ENCODE results near the gene SAMD1. TPM values are rescaled to one million over a fixed set of nuclear protein-coding genes. Genes with fewer than 3 reads are reported as not detected.

SAMD1 gene
- total RNA-seq, 1 donor from 2014 or later, result 9.4 TPM

DNA sequence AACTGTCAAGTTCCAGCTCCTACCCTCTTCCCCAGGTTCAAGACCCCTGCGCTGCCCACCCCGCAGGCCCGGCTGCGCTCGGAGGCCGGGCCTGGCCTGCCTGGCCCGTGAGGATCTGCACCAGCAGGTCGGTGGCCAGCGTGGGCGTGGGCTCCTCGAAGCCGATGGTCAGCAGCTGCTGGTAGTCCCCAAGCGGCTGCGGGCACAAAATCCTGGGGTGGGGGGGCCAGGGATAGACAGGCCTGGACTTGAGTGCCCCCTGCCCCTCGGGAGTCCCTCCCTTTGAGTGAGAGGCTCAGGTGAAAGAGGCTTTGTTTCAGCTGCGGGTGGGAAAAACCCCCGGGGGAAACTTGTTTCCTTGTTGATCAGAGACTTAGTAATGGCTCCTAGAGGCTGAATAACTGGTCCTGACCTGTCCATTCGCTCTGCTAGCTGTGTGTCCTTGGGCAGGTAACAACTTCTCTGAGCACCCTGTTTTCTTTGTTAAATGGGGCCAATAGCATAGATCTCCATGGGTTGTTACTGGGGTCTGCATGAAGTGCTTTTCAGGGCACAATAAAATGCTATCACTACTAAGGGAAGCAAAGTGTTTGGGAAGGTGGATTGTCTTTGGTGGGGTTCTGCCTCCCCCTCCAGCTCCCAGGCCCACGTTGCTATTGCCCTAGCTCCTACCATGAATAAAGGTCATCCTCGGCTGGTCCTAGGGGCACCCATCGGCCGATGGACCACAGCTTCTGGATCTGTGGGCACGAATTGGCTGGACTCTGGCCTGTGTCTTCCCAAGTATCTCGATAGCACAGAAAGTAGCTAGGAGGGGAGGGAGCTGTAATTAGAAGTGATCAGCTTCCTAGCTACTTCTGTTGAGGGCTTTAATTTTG is 8.5 kb downstream of the SAMD1 start:
- intact Hi-C loops (cut with DNase I), result loop anchor here (2.0 to 5.0 kb wide), 3 partner anchors 35 to 415 kb away; partner anchors contain the start of genes GIPC1 and PRKACA
- TF ChIP-seq, protein P1, sequence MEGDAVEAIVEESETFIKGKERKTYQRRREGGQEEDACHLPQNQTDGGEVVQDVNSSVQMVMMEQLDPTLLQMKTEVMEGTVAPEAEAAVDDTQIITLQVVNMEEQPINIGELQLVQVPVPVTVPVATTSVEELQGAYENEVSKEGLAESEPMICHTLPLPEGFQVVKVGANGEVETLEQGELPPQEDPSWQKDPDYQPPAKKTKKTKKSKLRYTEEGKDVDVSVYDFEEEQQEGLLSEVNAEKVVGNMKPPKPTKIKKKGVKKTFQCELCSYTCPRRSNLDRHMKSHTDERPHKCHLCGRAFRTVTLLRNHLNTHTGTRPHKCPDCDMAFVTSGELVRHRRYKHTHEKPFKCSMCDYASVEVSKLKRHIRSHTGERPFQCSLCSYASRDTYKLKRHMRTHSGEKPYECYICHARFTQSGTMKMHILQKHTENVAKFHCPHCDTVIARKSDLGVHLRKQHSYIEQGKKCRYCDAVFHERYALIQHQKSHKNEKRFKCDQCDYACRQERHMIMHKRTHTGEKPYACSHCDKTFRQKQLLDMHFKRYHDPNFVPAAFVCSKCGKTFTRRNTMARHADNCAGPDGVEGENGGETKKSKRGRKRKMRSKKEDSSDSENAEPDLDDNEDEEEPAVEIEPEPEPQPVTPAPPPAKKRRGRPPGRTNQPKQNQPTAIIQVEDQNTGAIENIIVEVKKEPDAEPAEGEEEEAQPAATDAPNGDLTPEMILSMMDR (IDR thresholded peaks at IDR 0.05), result no peak
- H3K4me1 ChIP-seq, result peaks cover 4 to 14% of the 10 kb centered on the region in 2 donors
- peak overlapping the region; percentile 92 to 97 for H3K27ac ChIP-seq
- DNase-seq (ENCODE audit: low spot score in 2 of 2), result peak in 1 of 2 donors; percentile 77
- no peaks in the 10 kb centered on the region for H3K9me3 ChIP-seq
- peak overlapping the region; percentile 80 to 93 for H3K4me3 ChIP-seq
- no peaks in the 10 kb centered on the region for H3K36me3 ChIP-seq
- no peaks in the 10 kb centered on the region for H3K27me3 ChIP-seq

DNA sequence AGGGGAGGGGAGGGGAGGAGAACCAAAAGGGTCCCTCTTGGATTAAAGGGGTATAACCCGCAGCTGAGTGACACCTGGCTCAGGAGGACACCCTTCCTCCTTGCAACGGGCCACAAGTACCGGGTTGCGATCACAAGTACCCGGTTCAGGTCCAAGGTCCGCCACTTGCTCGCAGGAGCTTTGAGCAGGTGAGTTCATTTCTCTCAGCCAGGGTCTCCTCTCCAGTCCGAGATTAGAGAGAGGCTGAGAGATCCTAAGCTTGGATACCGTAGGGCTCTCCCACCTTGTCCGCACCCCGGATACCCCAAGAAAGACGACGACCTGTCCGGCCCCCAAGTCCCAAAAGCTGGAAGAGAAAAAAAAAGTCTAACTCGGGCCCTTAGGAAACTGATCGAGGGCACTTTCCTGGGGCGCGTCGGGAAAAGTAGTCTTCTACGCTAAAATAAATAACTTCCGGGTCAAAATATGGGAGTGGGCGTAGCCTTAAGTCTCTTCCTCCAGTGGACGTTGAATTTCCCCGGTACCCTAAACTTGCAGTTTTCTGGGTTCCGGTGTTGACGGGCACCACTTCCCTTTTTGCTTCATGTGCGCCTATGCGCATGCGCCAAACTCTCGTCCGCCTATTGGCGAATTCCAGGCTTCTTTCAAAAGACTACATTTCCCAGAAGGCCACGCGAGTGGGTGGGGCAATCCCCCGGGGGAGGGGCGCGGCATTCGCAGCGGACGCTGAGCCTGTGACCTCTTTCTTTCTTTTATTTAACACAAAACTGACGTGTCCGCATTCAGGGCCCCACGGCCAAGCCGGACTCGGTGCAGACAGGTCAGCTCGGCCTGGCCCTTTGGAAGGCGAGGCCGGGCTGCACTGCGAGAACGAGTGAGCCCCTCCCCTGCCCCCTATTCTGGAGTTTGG is 9.4 kb downstream of the SAMD1 start:
- H3K9me3 ChIP-seq, result no peaks in the 10 kb centered on the region
- peak; percentile 94 to 99 for DNase-seq (ENCODE audit: low spot score in 2 of 2)
- peak overlapping the region; percentile 92 to 97 for H3K27ac ChIP-seq
- H3K4me1 ChIP-seq, result peaks cover 4 to 14% of the 10 kb centered on the region in 2 donors
- TF ChIP-seq, protein P1 (IDR thresholded peaks at IDR 0.05), result no peak
- intact Hi-C loops (cut with DNase I), result loop anchor here (2.0 to 5.0 kb wide), 3 partner anchors 36 to 416 kb away; partner anchors contain the start of genes GIPC1 and PRKACA
- peak overlapping the region; percentile 80 to 93 for H3K4me3 ChIP-seq
- H3K27me3 ChIP-seq, result no peaks in the 10 kb centered on the region
- no peaks in the 10 kb centered on the region for H3K36me3 ChIP-seq

DNA sequence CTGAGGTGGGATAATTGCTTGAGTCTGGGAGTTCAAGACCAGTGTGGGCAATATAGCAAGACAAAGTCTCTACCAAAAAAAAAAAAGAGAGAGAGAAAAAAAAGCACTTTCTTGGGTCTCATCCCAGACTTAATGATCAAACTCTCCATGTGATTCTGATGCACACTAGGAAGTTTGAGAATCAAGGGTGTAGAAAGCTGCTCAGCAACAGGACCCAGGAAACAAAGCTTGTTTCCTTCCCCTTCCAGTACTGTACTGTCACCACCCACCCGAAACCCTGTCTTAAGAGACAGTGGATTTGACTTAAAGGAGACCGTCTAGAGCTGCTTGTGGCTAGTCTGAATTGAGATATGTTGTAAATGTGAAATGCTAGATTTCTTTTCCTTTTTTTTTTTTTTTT is 12.1 kb downstream of the SAMD1 start:
- intact Hi-C loops (cut with DNase I), result loop anchor here (10.0 kb wide), 1 partner anchor 294 kb away; no protein-coding TSS in a partner anchor
- Histone ChIP-seq H3K9me3 (no peaks in the 10 kb centered on the region), H3K27ac (no peak overlapping the region), H3K36me3 (no peaks in the 10 kb centered on the region), H3K27me3 (no peaks in the 10 kb centered on the region), H3K4me1 (peaks cover 4 to 19% of the 10 kb centered on the region in 2 donors), H3K4me3 (no peak overlapping the region)
- no peak for DNase-seq (ENCODE audit: low spot score in 2 of 2)
- TF ChIP-seq, protein P1 (IDR thresholded peaks at IDR 0.05), result no peak

DNA sequence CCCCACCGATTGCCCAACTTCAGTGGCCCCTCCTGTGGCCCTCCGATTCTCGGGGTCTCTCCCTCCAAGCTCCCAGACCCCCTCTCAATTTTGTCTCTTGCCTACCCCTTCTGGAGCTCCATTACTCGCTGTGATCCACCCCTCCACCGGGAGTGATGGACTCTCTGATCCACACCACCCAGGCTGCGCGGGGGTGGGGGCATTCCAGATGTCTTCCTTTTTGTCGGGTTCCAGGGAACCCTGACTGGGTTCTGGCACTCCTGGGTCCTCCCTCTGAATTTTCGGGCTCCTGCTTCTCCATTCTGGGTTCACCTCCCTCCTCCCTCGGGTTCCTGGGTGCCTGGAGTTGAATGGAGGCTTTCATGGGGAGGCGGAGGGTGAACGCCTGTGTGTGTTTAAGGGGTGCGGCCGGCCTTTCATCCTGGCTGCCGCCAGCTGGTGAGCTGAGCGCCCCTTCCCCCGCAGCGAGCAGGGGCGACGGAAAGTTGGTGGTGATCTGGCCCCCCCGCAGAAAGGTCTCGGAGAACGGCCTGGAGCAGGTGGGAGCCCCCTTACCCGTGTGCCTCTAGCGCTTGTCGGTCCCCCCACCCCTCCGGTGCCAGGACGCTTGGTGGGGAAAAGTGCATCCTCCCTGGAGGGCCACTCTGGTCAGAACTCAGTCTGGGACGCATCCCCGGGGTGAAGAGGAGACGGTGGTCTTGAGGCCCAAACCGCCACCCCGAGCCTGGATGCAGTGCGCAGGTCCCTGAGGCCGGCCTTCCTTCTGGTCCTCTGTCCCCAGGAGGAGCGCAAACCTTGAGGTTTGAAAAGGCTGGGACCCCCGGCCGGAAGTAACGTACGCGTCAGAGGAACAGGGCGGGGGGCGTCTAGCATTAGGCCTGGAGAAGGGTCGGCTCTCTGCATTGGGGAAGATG is 16.4 kb downstream of the SAMD1 start:
- no peaks in the 10 kb centered on the region for H3K9me3 ChIP-seq
- no peak for DNase-seq (ENCODE audit: low spot score in 2 of 2)
- peaks cover 0 to 12% of the 10 kb centered on the region in 2 donors for H3K4me1 ChIP-seq
- H3K27ac ChIP-seq, result peak overlapping the region; percentile 90 to 94
- TF ChIP-seq, protein P1 (IDR thresholded peaks at IDR 0.05), result no peak
- H3K4me3 ChIP-seq, result peak overlapping the region; percentile 62 to 73
- intact Hi-C loops (cut with DNase I), result loop anchor here (1.0 to 10.0 kb wide), 5 partner anchors 63 to 922 kb away; partner anchors contain the start of genes DCAF15, IER2 and STX10
- no peaks in the 10 kb centered on the region for H3K36me3 ChIP-seq
- H3K27me3 ChIP-seq, result no peaks in the 10 kb centered on the region
